ENCODE measurements around the gene NCEH1.
A peak's percentile ranks its signal among the peaks of the same experiment; 100 is the strongest.
"Not testable (repeated sequence)": the region's sequence is repeated elsewhere in the genome, so short reads cannot be mapped to it uniquely, and the experiment has no call there.

NCEH1 gene, protein sequence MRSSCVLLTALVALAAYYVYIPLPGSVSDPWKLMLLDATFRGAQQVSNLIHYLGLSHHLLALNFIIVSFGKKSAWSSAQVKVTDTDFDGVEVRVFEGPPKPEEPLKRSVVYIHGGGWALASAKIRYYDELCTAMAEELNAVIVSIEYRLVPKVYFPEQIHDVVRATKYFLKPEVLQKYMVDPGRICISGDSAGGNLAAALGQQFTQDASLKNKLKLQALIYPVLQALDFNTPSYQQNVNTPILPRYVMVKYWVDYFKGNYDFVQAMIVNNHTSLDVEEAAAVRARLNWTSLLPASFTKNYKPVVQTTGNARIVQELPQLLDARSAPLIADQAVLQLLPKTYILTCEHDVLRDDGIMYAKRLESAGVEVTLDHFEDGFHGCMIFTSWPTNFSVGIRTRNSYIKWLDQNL

DNA sequence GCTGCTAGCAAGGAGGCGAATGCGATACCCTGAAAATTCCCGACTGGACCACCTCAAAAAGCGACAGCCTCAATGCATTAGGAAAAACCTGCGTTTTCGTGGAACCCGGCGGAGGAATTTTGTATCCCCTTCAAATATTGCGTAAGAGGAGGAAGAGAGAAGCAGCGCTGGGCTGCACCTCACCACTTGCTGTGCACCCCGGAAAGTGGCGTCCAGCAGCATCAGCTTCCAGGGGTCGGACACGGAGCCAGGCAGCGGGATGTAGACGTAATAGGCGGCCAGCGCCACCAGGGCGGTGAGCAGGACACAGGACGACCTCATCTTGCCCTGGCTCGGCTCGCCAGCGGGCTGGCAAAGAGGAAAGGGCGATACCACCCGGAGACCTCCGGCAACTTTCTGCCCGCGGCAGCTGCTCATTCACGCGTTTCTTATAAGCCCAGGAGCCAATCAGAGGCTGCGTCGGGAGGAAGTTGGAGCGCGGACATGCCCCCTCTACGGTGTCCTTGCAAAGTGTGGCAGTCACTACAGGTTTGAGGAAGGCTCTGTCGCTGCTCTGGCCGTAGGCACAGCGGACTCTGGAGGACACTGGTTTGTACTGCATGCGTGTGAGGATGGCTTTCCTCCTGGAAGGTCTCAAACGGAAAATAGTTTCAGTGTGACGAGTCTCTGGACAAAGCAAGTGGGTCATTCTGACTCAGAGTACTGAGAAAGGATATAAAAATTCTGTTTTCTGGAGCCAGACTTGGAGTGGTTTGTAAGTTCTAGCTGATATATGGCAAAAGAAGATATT lies at the start of gene NCEH1:
NCEH1 (minus strand) TSS at position 404 of the 790 bp plus-strand sequence; CDS start at position 321, 83 bp downstream.
- DNase-seq (ENCODE audit: low spot score) (peak; percentile 94), ATAC-seq (ENCODE audit: low read depth) (peak; percentile 91)
- TF ChIP-seq CTCF (IDR thresholded peaks at IDR 0.05; ENCODE audit: poor library complexity, severe bottlenecking): peak; percentile 94
- no peaks in the 10 kb centered on the region for H3K36me3 ChIP-seq (ENCODE audit: low read depth)
- H3K27ac ChIP-seq (ENCODE audit: poor library complexity, severe bottlenecking): peak within 1 kb of the TSS; percentile 77
- H3K4me3 ChIP-seq (ENCODE audit: severe bottlenecking): peak within 1 kb of the TSS; percentile 59
- no peaks in the 10 kb centered on the region for H3K9me3 ChIP-seq (ENCODE audit: severe bottlenecking)
- H3K27me3 ChIP-seq (ENCODE audit: insufficient read depth, poor library complexity, severe bottlenecking): no peaks in the 10 kb centered on the region
- H3K4me1 ChIP-seq (ENCODE audit: insufficient read depth, poor library complexity, severe bottlenecking): peaks cover 26% of the 10 kb centered on the region

DNA sequence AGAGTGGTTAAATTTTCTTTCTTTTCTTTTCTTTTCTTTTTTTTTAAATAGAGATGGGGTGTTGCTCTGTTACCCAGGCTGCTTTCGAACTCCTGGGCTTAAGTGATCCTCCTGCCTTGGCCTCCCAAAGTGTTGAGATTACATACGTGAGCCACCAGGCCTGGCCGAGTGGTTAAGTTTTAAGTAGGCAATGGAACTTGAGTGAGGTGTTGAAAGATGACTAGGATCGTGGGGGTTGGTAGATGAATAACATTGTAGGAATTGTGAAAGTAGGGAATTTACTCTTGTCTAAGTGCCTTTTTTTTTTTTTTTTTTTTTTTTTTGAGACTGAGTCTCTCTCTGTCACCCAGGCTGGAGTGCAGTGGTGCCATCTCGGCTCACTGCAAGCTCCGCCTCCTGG lies 49.5 kb upstream of the NCEH1 start:
- not testable (repeated sequence) for H3K4me1 ChIP-seq (ENCODE audit: insufficient read depth, poor library complexity, severe bottlenecking); H3K9me3 ChIP-seq (ENCODE audit: severe bottlenecking); H3K4me3 ChIP-seq (ENCODE audit: severe bottlenecking); H3K27me3 ChIP-seq (ENCODE audit: insufficient read depth, poor library complexity, severe bottlenecking); ATAC-seq (ENCODE audit: low read depth); DNase-seq (ENCODE audit: low spot score); H3K27ac ChIP-seq (ENCODE audit: poor library complexity, severe bottlenecking)
- peaks cover 100% of the 10 kb centered on the region for H3K36me3 ChIP-seq (ENCODE audit: low read depth)

GRCh38 chr3:172753125-172753524 lies 42.3 kb upstream of the NCEH1 start:
- no peak for DNase-seq (ENCODE audit: low spot score)
- no peak for TF ChIP-seq CTCF (IDR thresholded peaks at IDR 0.05; ENCODE audit: poor library complexity, severe bottlenecking)

GRCh38 chr3:172752651-172753050 lies 41.8 kb upstream of the NCEH1 start:
- no peak overlapping the region for H3K4me3 ChIP-seq (ENCODE audit: severe bottlenecking)
- peaks cover 55% of the 10 kb centered on the region for H3K36me3 ChIP-seq (ENCODE audit: low read depth)

More at GRCh38 chr3:172753125-172753524, 42.3 kb upstream of the NCEH1 start:
- no peaks in the 10 kb centered on the region for H3K27me3 ChIP-seq (ENCODE audit: insufficient read depth, poor library complexity, severe bottlenecking)
- H3K4me1 ChIP-seq (ENCODE audit: insufficient read depth, poor library complexity, severe bottlenecking): peaks cover 27% of the 10 kb centered on the region
- no peak for ATAC-seq (ENCODE audit: low read depth)
- H3K36me3 ChIP-seq (ENCODE audit: low read depth): peaks cover 60% of the 10 kb centered on the region
- no peak overlapping the region for H3K27ac ChIP-seq (ENCODE audit: poor library complexity, severe bottlenecking)
- H3K9me3 ChIP-seq (ENCODE audit: severe bottlenecking): no peaks in the 10 kb centered on the region
- H3K4me3 ChIP-seq (ENCODE audit: severe bottlenecking): no peak overlapping the region

More at GRCh38 chr3:172752651-172753050, 41.8 kb upstream of the NCEH1 start:
- no peak for TF ChIP-seq CTCF (IDR thresholded peaks at IDR 0.05; ENCODE audit: poor library complexity, severe bottlenecking)
- no peak for DNase-seq (ENCODE audit: low spot score)
- Histone ChIP-seq H3K4me1 (ENCODE audit: insufficient read depth, poor library complexity, severe bottlenecking) (peaks cover 27% of the 10 kb centered on the region), H3K27ac (ENCODE audit: poor library complexity, severe bottlenecking) (no peak overlapping the region), H3K9me3 (ENCODE audit: severe bottlenecking) (no peaks in the 10 kb centered on the region), H3K27me3 (ENCODE audit: insufficient read depth, poor library complexity, severe bottlenecking) (no peaks in the 10 kb centered on the region)
- ATAC-seq (ENCODE audit: low read depth): no peak
